Small intestine (tissue), 7 donors: Measurements from ENCODE around the gene KIF7. TPM values are rescaled to one million over a fixed set of nuclear protein-coding genes. Genes with fewer than 3 reads are reported as not detected.
A peak's percentile ranks its signal among the peaks of the same experiment; 100 is the strongest.

ENCODE experiments used
- DNase-seq, 2 donors: peaks; one replicate each; pipeline versions ENCODE4 v3.0.0 to v3.0.0-alpha.2; 2013
- FAIRE-seq: peaks from 2 replicates; lab custom pipeline; 2012; peaks lifted over from hg19 to GRCh38; lab: Jason Lieb, UNC
- H3K27ac ChIP-seq, 3 donors: one replicate each; pipeline ENCODE4 v1.5.1; 2013; ENCODE audit warnings: low read length in 2 of 3, mild to moderate bottlenecking in 2 of 3, control low read depth in 1 of 3, inconsistent platforms in 1 of 3, low read depth in 1 of 3, moderate library complexity in 1 of 3
- H3K27me3 ChIP-seq, 3 donors: one replicate each; pipeline ENCODE4 v1.6.1; 2013; ENCODE audit warnings: low read length in 3 of 3, inconsistent platforms in 1 of 3; ENCODE audit not compliant: control insufficient read depth in 3 of 3, insufficient read depth in 3 of 3
- H3K36me3 ChIP-seq, 3 donors: one replicate each; pipeline ENCODE4 v1.6.1; 2013; ENCODE audit warnings: low read length in 3 of 3, inconsistent platforms in 1 of 3, low read depth in 1 of 3, mild to moderate bottlenecking in 1 of 3, moderate library complexity in 1 of 3; ENCODE audit not compliant: control insufficient read depth in 3 of 3, insufficient read depth in 2 of 3
- H3K4me1 ChIP-seq, 3 donors: one replicate each; pipeline ENCODE4 v1.6.1; 2013; ENCODE audit warnings: low read length in 2 of 3, inconsistent platforms in 1 of 3, low read depth in 1 of 3, mild to moderate bottlenecking in 1 of 3, moderate library complexity in 1 of 3; ENCODE audit not compliant: control insufficient read depth in 3 of 3, insufficient read depth in 2 of 3
- H3K4me3 ChIP-seq, 3 donors: one replicate each; pipeline ENCODE4 v1.5.1; 2013; ENCODE audit warnings: low read length in 3 of 3, control low read depth in 1 of 3, inconsistent platforms in 1 of 3, low read depth in 1 of 3, mild to moderate bottlenecking in 1 of 3, moderate library complexity in 1 of 3
- H3K9me3 ChIP-seq, 2 donors: one replicate each; pipeline ENCODE4 v1.6.1; 2013; ENCODE audit warnings: low read depth in 1 of 2, low read length in 1 of 2; ENCODE audit not compliant: control insufficient read depth in 2 of 2, insufficient read depth in 1 of 2
- WGBS, 3 donors: extraction: QIAGEN DNeasy Blood & Tissue Kit; methylation state at CpG; one replicate each; pipeline ENCODE4 v1.1.7; 2013; 5-methylcytosine and 5-hydroxymethylcytosine counted together
- polyA plus RNA-seq, 4 donors: library from polyadenylated mRNA; stranded (reverse) in 3 of 4; unstranded in 1 of 4; fragments of 200-250 nt in 3 of 4; fragments of 120-200 nt in 1 of 4; gene quantifications; one replicate each; pipeline versions ENCODE4 v1.2.1 to v1.2.3, GENCODE V29; 2013
- donor health status: healthy with polysubstance abuse.
- donor health status: control.
- donor health status: control.
- donor health status: Bipolar disorder and iron deficiency.
- donor health status: healthy.

Gene KIF7
- polyA plus RNA-seq, 4 donors, result 0.27 to 2.1 (median 1.9) TPM; not detected in 1

- Histone ChIP-seq H3K4me3 (no peak overlapping the region), H3K27me3 (peaks cover 0 to 36% (median 2%) of the 10 kb centered on the region in 3 donors)
- DNase-seq, result no peak
Measured at GRCh38 chr15:89657686-89658200, 2.5 kb upstream of the KIF7 start.

GRCh38 chr15:89656116-89656815 is 999 bp upstream of the KIF7 start:
- DNase-seq, result no peak
- H3K27ac ChIP-seq, result no peak overlapping the region
- H3K36me3 ChIP-seq, result no peaks in the 10 kb centered on the region
- FAIRE-seq, result no peak
- no peak overlapping the region for H3K4me3 ChIP-seq
- H3K4me1 ChIP-seq, result no peaks in the 10 kb centered on the region
- no peaks in the 10 kb centered on the region for H3K9me3 ChIP-seq
- 73 to 77% (median 77%) methylated on average over 7 of the region's 7 CpGs for WGBS, 3 donors
- H3K27me3 ChIP-seq, result peaks cover 0 to 36% (median 2%) of the 10 kb centered on the region in 3 donors

More at GRCh38 chr15:89657686-89658200, 2.5 kb upstream of the KIF7 start:
- no peaks in the 10 kb centered on the region for H3K9me3 ChIP-seq
- H3K4me1 ChIP-seq, result peaks cover 0 to 2% (median 0%) of the 10 kb centered on the region in 3 donors
- H3K36me3 ChIP-seq, result no peaks in the 10 kb centered on the region
- FAIRE-seq, result no peak
- H3K27ac ChIP-seq, result no peak overlapping the region
- WGBS, 3 donors, result 83 to 93% (median 89%) methylated on average over 5 of the region's 5 CpGs

- Histone ChIP-seq H3K9me3 (no peaks in the 10 kb centered on the region), H3K36me3 (no peaks in the 10 kb centered on the region), H3K27me3 (peaks cover 0 to 31% (median 2%) of the 10 kb centered on the region in 3 donors), H3K27ac (no peak overlapping the region), H3K4me1 (no peaks in the 10 kb centered on the region), H3K4me3 (peak overlapping the region; percentile 17 to 57 (median 50))
- WGBS, 3 donors, result 41 to 58% (median 51%) methylated on average over 13 to 14 of the region's 14 CpGs
- no peak for FAIRE-seq
- DNase-seq, result no peak
Measured at GRCh38 chr15:89654301-89654761, 936 bp downstream of the KIF7 start.

- Histone ChIP-seq H3K4me1 (no peaks in the 10 kb centered on the region), H3K9me3 (no peaks in the 10 kb centered on the region), H3K27ac (no peak overlapping the region), H3K27me3 (peaks cover 0 to 31% (median 2%) of the 10 kb centered on the region in 3 donors), H3K36me3 (no peaks in the 10 kb centered on the region), H3K4me3 (no peak overlapping the region)
- whole genome bisulfite sequencing, 3 donors, result 95 to 100% (median 100%) methylated on average over 2 of the region's 2 CpGs
- FAIRE-seq (no peak), DNase-seq (no peak)
Measured at GRCh38 chr15:89653578-89653977, 1.7 kb downstream of the KIF7 start.

- H3K9me3 ChIP-seq, result no peaks in the 10 kb centered on the region
- no peak overlapping the region for H3K4me3 ChIP-seq
- no peak overlapping the region for H3K27ac ChIP-seq
- WGBS, 3 donors, result 75 to 80% (median 75%) methylated on average over 16 of the region's 16 CpGs
- H3K4me1 ChIP-seq, result no peaks in the 10 kb centered on the region
- FAIRE-seq, result no peak
- H3K36me3 ChIP-seq, result no peaks in the 10 kb centered on the region
- H3K27me3 ChIP-seq, result peaks cover 0 to 31% (median 2%) of the 10 kb centered on the region in 3 donors
- no peak for DNase-seq
Measured at GRCh38 chr15:89652666-89653065, 2.6 kb downstream of the KIF7 start.

- no peaks in the 10 kb centered on the region for H3K9me3 ChIP-seq
- FAIRE-seq, result no peak
Measured at GRCh38 chr15:89652131-89652530, 3.1 kb downstream of the KIF7 start.

GRCh38 chr15:89649716-89650115 is 5.6 kb downstream of the KIF7 start:
- DNase-seq (no peak), FAIRE-seq (no peak)
- H3K27me3 ChIP-seq, result peaks cover 0 to 14% (median 2%) of the 10 kb centered on the region in 3 donors
- H3K4me1 ChIP-seq, result no peaks in the 10 kb centered on the region
- no peak overlapping the region for H3K27ac ChIP-seq
- H3K9me3 ChIP-seq, result no peaks in the 10 kb centered on the region
- 92 to 95% (median 94%) methylated on average over 15 of the region's 15 CpGs for whole genome bisulfite sequencing, 3 donors
- H3K36me3 ChIP-seq, result peaks cover 0 to 9% (median 0%) of the 10 kb centered on the region in 3 donors
- no peak overlapping the region for H3K4me3 ChIP-seq

More at GRCh38 chr15:89652131-89652530, 3.1 kb downstream of the KIF7 start:
- no peak overlapping the region for H3K4me3 ChIP-seq
- no peak for DNase-seq
- H3K27ac ChIP-seq, result no peak overlapping the region
- WGBS, 3 donors, result 72 to 86% (median 79%) methylated on average over 7 of the region's 7 CpGs
- no peaks in the 10 kb centered on the region for H3K36me3 ChIP-seq
- H3K27me3 ChIP-seq, result peaks cover 0 to 31% (median 2%) of the 10 kb centered on the region in 3 donors
- H3K4me1 ChIP-seq, result no peaks in the 10 kb centered on the region

- peaks cover 0 to 9% (median 0%) of the 10 kb centered on the region in 3 donors for H3K36me3 ChIP-seq
- no peaks in the 10 kb centered on the region for H3K4me1 ChIP-seq
- H3K9me3 ChIP-seq, result no peaks in the 10 kb centered on the region
- no peak overlapping the region for H3K4me3 ChIP-seq
- no peak for FAIRE-seq
- peaks cover 0 to 8% (median 2%) of the 10 kb centered on the region in 3 donors for H3K27me3 ChIP-seq
- no peak for DNase-seq
- WGBS, 3 donors, result 87 to 97% (median 94%) methylated on average over 35 to 37 of the region's 37 CpGs
- no peak overlapping the region for H3K27ac ChIP-seq
Measured at GRCh38 chr15:89649013-89649625, 6.1 kb downstream of the KIF7 start.
